GM12864 (cell line): Measurements from ENCODE around the gene ELL2.
A peak's percentile ranks its signal among the peaks of the same experiment; 100 is the strongest.

Experiments used
- DNase-seq: peaks from one replicate; pipeline ENCODE4 v3.0.0-alpha.2; 2011; ENCODE audit warnings: low read depth
- H3K4me3 ChIP-seq: 2 replicates; pipeline ENCODE4 v1.5.1; 2011; ENCODE audit warnings: mild to moderate bottlenecking, low read depth, low read length, control low read depth
- TF ChIP-seq, protein P1 (sequence below): IDR thresholded peaks from 2 replicates; pipeline ENCODE4 v1.5.1; 2011; ENCODE audit warnings: low read depth, mild to moderate bottlenecking, moderate library complexity, low read length, control low read depth, inconsistent platforms; ENCODE audit errors: missing control alignments

Gene ELL2

DNA sequence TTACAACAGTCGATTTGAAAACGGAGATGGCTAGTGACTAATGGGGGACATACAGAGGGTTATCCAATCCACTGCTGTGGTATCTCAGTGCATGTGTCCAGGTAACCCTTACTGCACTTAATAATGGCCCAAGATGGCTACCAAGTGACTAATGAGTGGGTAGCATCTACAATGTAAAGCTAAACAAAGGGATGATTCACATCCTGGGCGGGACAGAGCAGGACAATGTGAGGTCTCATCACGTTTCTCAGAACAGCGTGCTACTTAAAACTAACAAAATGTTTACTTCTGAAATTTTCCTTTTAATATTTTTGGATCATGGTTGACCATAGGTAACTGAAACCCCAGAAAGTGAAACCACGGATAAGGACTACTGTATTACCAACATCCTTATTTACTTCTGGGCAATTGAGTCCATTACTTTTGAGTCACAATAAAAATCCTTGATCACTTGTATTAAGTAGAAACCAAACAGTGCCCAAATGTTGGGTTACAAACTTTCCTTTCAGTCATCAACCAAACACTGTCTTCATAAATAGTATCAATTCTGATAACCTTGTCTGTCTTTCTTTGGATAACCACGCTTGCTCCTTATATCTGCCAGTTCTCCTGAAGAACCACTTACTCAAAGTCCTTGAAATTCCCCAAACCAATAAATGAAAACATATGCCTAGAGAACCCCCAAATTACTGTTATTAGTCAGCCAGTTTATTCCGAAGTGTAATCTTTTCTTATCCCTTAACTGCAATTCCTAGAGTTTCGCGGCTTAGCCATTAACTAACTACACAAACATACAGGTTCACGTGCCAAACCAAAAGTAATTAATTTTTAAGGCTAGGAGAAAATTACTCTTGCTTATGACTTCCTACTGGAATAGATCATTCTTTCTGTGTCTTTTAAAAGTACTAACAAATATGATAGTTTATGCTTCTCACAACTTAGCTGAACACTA lies 59.7 kb downstream of the ELL2 start:
- DNase-seq, result no peak
- H3K4me3 ChIP-seq, result no peak overlapping the region
- TF ChIP-seq, protein P1, sequence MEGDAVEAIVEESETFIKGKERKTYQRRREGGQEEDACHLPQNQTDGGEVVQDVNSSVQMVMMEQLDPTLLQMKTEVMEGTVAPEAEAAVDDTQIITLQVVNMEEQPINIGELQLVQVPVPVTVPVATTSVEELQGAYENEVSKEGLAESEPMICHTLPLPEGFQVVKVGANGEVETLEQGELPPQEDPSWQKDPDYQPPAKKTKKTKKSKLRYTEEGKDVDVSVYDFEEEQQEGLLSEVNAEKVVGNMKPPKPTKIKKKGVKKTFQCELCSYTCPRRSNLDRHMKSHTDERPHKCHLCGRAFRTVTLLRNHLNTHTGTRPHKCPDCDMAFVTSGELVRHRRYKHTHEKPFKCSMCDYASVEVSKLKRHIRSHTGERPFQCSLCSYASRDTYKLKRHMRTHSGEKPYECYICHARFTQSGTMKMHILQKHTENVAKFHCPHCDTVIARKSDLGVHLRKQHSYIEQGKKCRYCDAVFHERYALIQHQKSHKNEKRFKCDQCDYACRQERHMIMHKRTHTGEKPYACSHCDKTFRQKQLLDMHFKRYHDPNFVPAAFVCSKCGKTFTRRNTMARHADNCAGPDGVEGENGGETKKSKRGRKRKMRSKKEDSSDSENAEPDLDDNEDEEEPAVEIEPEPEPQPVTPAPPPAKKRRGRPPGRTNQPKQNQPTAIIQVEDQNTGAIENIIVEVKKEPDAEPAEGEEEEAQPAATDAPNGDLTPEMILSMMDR, result no peak

DNA sequence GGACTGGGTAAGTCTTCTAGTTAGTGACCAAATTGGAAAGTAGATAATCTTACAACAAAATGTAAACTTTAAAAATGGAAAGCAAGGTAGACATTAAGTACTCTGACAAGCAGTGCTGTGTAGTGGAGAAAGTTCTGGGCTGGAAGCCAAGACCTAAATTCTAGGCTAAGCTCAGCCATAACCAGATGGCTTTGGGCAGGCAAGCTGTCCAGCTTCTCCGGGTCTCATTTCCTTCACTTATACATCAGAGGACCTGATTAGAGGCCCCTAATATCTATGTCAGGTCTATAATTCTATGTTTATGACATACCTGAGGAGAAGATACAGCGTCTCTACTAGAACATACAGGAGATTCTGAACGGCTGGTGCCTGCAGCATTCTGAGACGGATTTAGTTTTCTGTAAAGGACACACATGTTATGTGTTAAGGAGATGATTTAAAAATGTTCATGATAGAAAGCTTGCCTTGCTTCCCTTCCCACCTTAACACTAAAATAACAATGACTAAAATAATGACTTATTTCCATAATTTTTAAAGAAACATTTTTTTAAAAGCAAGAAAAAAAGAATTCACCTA lies 61.2 kb downstream of the ELL2 start:
- TF ChIP-seq, protein P1, result no peak
- DNase-seq, result no peak

DNA sequence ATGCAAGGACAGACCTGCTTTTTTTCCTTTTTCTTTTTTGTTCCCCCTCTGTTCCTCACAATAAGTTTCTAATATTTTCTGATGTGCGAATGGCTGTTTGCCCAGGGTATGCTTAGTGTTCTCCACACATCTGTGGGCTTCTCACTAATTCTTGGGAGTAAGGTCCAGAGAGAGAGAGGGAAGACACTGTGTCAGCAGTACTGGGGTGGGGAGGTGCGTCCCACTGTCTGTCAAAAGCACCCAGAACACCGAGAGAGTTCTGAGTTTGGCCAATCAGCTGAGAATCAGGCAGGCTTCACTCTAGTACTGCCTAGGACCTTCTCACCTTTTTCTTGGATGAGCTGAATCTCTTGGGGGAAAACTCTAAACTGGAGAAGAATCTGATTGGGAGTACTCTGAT lies 61.8 kb downstream of the ELL2 start:
- TF ChIP-seq, protein P1, result no peak
- DNase-seq, result no peak
- no peak overlapping the region for H3K4me3 ChIP-seq

More for the DNA sequence above, 61.2 kb downstream of the ELL2 start:
- no peak overlapping the region for H3K4me3 ChIP-seq

DNA sequence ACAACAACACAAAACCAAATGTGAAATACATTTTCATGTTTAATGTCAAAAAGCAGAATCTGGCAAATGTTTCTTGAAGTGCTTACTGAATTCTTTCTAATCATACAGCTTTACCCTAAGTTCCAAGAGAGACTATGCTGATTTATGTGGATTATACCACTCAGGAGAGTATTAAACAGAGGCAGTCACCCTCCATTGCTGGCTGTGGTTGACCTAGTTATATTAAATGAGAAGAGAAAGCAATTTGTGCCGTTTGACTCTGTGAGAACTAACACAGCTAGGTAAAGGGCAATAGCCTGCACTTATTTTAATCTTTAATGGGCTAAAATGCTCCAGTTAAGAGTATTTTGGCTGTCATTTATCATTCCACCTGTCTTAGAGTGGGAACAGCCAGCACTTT lies 62.6 kb downstream of the ELL2 start:
- H3K4me3 ChIP-seq, result no peak overlapping the region
- DNase-seq, result no peak
- TF ChIP-seq, protein P1, result no peak

DNA sequence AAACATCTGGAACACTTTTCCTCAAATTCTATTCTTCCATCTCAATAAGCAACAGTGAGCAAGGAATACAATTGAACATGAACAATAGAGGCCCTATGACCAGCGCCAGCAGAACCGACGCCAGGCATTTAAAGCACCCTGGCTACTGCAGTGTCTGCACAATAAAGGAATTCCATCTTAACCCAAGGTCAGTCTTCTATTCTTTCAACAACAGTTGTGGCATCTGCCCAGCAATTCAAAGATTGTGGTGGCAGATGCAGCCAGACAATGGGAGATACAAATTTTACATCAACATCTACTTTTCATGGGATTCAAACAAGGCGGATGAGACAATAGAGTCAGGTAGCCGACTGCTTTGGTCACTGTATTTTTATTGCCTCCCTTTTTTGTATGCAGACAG lies 65.9 kb downstream of the ELL2 start:
- TF ChIP-seq, protein P1, result no peak
- no peak overlapping the region for H3K4me3 ChIP-seq
- no peak for DNase-seq

DNA sequence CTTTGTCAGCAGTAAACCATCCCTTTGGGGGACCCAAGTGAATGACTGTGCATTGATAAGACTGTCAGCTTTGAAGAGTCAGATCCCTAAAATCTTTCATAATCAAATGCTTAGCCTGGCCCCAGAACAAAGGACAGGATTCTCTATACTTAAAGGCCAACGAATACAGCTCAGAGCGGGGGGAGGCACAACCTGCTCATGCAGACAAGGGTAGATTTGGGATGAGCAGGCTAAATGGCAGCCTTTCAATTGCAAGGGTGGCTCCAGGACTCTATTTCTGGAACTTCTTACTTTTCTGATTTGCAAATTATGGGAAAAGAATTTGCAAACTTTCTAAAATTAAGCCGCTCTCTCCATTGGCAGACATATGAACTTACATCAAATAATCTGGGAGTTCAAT lies 66.4 kb downstream of the ELL2 start:
- no peak for DNase-seq
- no peak overlapping the region for H3K4me3 ChIP-seq
- TF ChIP-seq, protein P1, result no peak

DNA sequence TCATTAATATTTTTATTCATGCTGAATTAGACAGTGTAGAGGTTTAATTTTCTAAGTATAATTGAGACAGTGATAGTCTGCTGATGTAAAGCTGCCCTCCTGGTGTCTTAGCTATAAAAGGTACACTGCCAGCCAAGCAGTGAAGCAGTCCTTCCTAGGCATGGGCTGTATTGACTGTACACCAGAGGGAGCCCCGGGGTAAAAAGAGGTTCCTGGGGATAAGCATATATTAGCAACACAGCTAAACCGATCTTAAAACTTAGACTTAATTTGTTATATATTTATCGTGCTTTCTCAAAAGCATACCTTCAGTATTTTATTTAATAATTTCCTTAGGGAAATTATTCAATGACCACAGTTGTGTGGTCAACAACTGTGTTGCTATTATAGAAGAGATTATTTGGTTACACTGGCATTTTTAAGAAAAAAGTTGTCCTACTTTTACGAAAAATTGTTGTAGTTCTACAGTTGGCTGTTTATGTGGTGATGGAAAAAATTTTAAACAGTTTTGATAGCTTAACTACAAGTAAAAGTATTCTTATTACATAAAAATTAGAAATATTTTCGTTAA lies 68.8 kb downstream of the ELL2 start:
- no peak for DNase-seq
- TF ChIP-seq, protein P1, result peak; percentile 51

More for the DNA sequence above, 68.8 kb downstream of the ELL2 start:
- H3K4me3 ChIP-seq, result no peak overlapping the region
